H7 (cell line): Measurements from ENCODE around the gene CNPY2. TPM values are rescaled to one million over a fixed set of nuclear protein-coding genes. Genes with fewer than 3 reads are reported as not detected.
"Not testable (repeated sequence)": the region's sequence is repeated elsewhere in the genome, so short reads cannot be mapped to it uniquely, and the experiment has no call there.

Experiments used
- DNase-seq: peaks from one replicate; pipeline ENCODE4 v3.0.0; 2012
- H3K27me3 ChIP-seq: 2 replicates; pipeline ENCODE4 v1.6.0; 2011; ENCODE audit warnings: mild to moderate bottlenecking, low read length; ENCODE audit not compliant: control insufficient read depth, insufficient read depth
- H3K36me3 ChIP-seq: replicated peaks from 2 replicates; pipeline ENCODE4 v1.5.1; 2011; ENCODE audit warnings: low read length; ENCODE audit not compliant: control insufficient read depth, insufficient read depth
- H3K4me3 ChIP-seq: 2 replicates; pipeline ENCODE4 v1.5.1; 2011; ENCODE audit warnings: low read depth, mild to moderate bottlenecking, control low read depth, low read length, moderate library complexity; ENCODE audit not compliant: insufficient read depth
- total RNA-seq: library from RNA; depleted of rRNA; stranded (reverse); fragments of >200 nt; shearing (Covaris generic); gene quantifications from 2 replicates; pipeline ENCODE4 v1.2.3, GENCODE V29; 2014

The CNPY2 gene
- total RNA-seq, 1 experiment from 2014 or later, result 129 TPM

DNA sequence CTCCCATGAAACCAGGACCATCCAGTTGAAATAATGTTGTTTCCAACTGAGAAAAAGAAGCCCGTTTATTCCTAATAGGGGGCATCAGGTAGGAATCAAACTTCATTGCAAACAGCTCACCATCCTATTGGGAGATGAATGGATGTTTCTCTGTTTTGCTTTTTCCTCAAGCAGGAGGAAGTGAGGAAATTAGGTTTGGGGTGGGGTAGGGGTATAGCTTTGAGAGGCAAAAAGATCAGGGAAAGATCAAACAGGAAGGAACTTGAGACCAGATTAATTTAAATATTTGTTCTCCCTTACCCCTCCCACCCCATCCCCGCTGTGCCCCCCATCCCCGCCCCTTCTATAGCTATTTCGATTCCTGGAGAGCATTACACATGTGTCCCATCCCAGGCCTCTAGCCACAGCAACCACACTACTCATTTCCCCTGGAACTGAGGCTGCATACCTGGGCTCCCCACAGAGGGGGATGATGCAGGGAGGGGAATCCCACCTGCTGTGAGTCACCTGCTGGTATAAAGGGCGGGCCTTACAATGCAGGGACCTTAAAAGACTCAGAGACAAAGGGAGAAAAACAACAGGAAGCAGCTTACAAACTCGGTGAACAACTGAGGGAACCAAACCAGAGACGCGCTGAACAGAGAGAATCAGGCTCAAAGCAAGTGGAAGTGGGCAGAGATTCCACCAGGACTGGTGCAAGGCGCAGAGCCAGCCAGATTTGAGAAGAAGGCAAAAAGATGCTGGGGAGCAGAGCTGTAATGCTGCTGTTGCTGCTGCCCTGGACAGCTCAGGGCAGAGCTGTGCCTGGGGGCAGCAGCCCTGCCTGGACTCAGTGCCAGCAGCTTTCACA is 22.7 kb upstream of the CNPY2 start, which contains the start of gene IL23A:
IL23A (plus strand) TSS at position 577 of the 850 bp plus-strand sequence; CDS start at position 738, 161 bp downstream.
- peak; percentile 74 for DNase-seq
- Histone ChIP-seq H3K27me3 (no peaks in the 10 kb centered on the region), H3K36me3 (peaks cover 9% of the 10 kb centered on the region), H3K4me3 (no peak within 1 kb of the TSS)

DNA sequence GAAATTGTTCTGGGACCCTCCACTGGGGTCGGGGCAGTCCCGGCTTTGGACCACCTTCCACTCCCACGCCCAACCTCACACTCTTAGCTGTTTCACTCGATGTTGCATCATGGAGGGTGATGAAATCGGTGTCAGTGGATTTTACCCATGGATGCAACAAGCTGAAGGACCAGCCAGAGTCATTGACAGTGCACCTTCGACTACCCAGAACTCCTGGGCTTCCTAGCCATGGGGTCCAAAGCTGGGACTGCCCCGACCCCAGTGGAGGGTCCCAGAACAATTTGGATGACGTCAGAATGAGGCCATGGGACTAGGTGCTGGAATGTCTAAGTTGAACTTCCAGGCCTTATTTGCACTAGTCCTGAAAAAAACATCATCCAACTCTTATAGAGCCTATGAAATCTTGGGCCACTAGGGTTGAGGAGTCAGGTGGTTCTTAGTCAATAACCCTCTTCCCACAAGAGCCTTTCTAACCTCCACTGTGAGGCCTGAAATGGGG is 22.0 kb upstream of the CNPY2 start:
- Histone ChIP-seq H3K36me3 (peaks cover 2% of the 10 kb centered on the region; the same call in 1 of the 2 replicates), H3K27me3 (no peaks in the 10 kb centered on the region), H3K4me3 (no peak overlapping the region)
- no peak for DNase-seq

DNA sequence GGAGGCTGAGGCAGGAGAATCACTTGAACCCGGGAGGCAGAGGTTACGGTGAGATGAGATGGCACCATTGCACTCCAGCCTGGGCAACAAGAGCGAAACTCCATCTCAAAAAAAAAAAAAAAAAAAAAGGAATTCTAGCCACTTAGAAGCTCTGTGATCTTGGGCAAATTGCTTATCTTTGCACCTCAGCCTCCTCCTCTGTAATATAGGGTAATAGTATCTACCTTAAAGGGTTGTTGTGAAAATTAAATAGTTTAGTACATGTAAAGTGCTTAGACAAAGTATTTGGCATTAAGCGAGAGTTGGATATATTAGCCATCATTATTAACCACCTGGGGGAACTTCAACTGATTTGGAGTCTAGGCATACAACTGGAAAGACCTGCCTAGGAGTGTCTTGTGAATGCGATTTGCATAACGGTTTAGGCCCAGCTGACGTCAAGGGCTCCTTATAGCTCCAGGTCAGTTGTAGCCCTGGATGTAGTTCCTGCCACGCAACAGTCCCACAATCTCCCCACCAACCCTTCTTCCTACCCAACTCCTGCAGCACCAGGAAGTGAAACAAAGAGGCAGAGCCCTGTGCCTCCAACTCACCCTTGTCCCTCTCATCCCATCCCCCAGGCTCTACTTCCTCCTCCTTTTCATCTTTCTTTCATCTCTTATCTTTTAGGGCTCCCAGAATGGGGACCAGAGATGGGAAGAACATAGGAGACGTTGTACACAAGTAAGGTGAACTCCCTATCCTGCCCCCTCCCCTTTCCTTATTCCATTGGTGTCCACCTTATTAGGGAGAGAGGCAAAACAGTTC is 20.8 kb upstream of the CNPY2 start:
- no peak for DNase-seq
- H3K36me3 ChIP-seq, result no peaks in the 10 kb centered on the region
- H3K4me3 ChIP-seq, result no peak overlapping the region
- no peaks in the 10 kb centered on the region for H3K27me3 ChIP-seq

DNA sequence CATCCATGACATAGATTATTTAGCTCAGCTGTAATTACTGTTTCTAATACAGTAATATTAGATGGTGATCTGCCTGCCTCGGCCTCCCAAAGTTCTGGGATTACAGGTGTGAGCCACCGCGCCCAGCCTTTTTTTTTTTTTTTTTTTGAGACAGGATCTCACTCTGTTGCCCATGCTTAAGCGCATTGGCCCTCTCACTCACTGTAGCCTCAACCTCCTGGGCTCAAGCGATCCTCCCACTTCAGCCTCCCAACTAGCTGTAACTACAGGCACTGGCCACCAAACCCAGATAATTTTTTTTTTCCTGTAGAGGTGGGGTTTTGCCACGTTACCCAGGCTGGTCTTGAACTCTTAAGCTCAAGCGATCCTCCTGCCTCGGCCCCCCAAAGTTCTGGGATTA is 19.7 kb upstream of the CNPY2 start:
- not testable (repeated sequence) for H3K4me3 ChIP-seq, H3K36me3 ChIP-seq, H3K27me3 ChIP-seq, DNase-seq

DNA sequence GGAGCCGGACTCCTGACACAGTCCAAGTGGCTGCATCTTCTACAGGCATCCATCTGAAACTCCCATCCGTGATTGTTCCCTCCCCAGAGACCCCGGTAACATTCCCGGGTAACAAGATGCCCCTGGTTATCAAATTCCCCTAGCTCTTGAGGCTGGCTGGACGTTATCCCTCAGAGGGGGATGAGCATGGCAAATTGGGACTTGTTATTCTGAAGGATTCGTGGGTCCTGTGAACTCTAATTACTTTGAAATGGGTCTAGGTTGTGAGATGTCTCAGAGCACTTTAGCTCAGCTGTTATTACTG is 18.7 kb upstream of the CNPY2 start:
- Histone ChIP-seq H3K36me3 (no peaks in the 10 kb centered on the region), H3K4me3 (peak overlapping the region; percentile 60), H3K27me3 (no peaks in the 10 kb centered on the region)
- no peak for DNase-seq

DNA sequence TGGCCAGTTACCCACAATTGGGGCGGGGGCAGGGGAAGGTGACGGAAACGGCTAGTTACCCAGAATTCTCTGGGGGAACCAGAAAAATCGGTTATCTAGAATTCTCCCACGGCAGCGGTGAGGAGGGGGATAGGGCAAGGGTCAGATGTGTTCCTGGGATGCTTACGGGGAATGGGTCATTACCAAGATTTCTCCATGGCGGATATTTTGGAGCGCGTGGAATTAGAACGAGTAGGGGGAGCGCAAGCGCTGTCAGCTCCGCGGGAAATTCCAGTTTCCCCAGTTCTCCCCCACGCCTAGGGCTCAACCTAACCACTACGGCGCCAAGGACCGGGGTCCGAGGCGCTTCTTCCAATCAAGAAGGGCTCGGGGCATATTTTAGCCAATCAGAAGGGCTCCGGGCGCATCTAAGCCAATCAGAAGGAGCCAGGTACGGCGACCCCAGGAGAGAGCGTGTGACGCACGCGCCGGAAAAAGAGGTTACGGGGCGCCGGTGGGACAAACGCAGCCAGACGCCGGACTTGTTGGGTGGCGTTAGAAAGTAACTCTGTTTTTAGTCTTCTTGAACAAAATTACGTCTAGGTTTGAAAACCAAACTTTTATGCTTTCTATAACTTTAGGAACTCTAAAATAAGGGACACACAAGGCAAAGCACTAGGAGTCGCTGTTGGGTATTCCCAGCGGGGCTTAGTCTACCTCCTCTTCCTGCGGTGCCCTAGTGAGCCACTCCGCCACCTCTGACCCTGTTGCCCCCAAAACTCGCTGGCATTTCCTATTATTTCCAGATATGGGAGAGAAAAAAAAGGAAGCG is 18.1 kb upstream of the CNPY2 start, which contains the start of gene PAN2:
PAN2 (minus strand) TSS at position 322 of the 811 bp plus-strand sequence. CDS start 906 bp downstream, outside the sequence.
- no peaks in the 10 kb centered on the region for H3K27me3 ChIP-seq

DNA sequence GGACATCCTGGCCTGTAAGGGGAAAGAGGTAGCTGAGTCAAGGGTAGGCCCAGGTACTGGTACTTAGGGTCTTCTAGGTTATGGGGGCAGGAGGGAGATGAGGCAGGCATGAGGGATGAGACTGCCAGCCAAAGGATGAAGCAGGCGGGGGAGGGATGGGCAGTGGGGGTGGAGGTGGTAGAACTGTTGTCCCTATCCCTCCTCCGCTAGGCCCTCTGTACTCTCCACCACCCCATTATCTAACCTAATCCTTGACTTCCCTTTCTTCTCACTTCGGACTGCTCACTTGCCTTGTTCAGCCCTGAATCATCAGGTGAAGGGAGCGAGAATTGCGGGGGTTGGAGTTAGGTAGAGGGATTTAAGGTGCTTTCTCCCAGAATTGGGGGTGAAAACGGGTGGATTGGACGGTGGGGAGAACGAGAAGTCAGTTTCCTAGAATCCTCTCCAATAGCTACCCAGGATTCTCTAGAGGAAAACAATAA is 17.4 kb upstream of the CNPY2 start:
- no peaks in the 10 kb centered on the region for H3K27me3 ChIP-seq
- no peaks in the 10 kb centered on the region for H3K36me3 ChIP-seq
- peak; percentile 61 for DNase-seq
- peak overlapping the region; percentile 62 for H3K4me3 ChIP-seq

More for the DNA sequence above, 18.1 kb upstream of the CNPY2 start, which contains the start of gene PAN2:
- H3K4me3 ChIP-seq, result peak within 1 kb of the TSS; percentile 62
- H3K36me3 ChIP-seq, result no peaks in the 10 kb centered on the region
- DNase-seq, result peak; percentile 96

DNA sequence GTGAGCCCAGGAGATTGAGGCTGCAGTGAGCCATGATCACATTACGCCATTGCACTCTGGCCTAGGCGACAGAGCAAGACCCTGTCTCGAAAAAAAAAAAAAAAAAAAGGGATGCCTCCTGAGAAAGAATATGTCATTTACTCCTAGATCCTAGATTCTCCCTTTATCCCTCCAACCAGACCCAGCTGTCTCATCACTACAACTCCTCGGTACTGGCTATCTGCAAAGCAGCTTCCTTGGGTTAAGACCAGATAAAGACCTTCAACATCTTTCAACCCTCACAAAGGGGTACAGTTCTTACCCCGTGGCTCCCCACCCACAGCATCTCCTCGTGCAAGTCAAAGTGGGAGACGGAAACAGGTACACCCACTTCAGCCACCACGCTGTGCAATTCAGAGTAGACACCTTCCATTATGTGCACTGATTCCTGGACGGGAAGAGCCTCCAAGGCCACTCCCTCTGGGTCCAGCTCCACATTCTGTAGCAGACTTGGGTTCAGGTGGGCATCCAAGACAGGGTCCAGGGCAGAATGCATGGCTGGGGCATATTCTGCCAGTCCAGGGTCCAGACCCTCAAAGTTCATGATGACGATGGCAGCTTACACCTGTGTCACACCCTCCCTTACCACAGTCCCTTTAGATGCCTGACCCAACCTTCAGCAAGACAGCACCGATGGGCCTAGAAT is 16.9 kb upstream of the CNPY2 start:
- DNase-seq, result no peak
- H3K4me3 ChIP-seq, result peak overlapping the region; percentile 62
- H3K36me3 ChIP-seq, result peaks cover 3% of the 10 kb centered on the region
- no peaks in the 10 kb centered on the region for H3K27me3 ChIP-seq

DNA sequence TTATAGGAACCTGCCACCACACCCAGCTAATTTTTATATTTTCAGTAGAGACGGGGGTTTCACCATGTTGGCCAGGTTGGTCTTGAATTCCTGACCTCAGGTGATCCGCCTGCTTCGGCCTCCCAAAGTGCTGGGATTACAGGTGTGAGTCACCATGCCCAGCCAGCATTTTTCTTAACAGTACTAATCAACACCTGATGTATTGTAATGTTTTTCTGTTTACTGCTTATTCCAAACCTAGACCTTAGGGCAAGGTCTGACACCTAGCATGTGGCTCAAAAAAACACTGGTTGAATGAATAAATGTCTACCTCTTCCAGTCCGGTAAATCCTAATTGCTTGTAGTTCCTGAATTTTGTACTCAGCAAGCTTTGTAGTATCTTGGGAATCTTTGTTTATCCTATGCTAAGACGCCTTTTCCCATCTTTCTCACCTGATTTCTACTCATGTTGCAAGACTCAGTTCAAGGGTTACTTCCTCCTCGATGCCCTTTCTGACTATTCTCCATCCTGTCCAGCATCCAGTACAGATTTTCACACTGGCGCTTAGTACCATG is 15.2 kb upstream of the CNPY2 start:
- no peaks in the 10 kb centered on the region for H3K27me3 ChIP-seq
- H3K36me3 ChIP-seq, result peaks cover 5% of the 10 kb centered on the region
- no peak for DNase-seq
- no peak overlapping the region for H3K4me3 ChIP-seq

DNA sequence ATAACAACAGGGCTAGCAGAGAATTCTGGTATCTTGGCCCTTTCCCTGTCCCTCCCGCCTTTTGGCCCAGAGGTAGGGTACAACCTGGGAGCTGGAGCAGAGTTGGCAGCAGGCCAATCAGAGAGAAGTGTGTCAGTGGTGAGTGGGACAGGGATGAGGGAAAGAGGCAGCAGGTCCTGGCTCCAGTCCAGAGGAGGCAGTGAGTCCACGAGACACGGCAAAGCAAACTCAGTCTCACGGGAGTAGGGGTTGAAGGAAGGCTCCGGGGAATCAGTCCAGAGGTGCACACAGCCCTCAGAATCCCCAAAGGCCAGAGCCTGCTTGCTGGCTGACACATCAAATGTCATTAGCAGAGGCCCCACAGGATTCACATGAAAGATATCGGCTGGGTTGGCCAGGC is 10.7 kb upstream of the CNPY2 start:
- H3K4me3 ChIP-seq, result no peak overlapping the region
- H3K27me3 ChIP-seq, result no peaks in the 10 kb centered on the region
- DNase-seq, result no peak
- H3K36me3 ChIP-seq, result peaks cover 23% of the 10 kb centered on the region

DNA sequence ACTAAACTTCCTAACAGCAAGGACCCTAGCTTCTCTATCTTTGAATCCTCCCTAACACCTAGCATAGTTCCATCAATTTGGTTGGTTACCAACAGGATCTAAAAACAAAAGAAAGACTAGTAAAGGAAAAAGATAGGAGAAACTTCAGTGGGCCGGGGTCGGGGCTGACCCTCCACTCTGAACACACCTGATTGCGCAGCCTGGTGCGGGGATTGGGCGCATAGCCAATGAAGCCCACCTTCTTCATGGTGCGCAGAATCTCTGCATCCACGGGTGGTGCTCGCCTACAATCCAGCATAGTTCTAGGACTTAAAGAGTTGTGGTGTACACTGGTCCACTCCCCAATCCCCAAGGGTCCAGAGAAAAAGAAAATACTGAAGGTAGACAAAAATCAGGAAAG is 10.3 kb upstream of the CNPY2 start:
- no peak overlapping the region for H3K4me3 ChIP-seq
- DNase-seq, result no peak
- H3K36me3 ChIP-seq, result peaks cover 23% of the 10 kb centered on the region
- no peaks in the 10 kb centered on the region for H3K27me3 ChIP-seq

DNA sequence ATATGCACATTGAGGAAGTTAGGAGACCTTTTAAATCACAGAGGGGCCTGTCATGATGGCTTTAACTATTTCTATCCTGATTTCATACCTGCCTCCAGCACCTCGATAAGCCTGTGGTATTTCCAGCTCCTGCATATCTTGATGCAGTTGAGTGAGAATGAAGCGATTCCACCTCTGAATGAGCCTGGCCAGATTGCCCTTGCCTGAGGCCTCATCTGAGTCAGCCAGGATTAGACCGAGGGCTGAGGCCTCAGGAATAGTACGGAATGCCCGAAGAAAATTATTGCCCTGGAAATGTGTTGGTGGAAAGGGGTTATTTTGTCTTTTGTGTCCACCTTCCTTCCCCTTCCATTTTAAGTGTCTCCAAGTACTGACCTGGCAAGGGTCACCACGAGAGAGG is 8.4 kb upstream of the CNPY2 start:
- H3K4me3 ChIP-seq, result no peak overlapping the region
- H3K27me3 ChIP-seq, result no peaks in the 10 kb centered on the region
- no peak for DNase-seq
- H3K36me3 ChIP-seq, result peaks cover 29% of the 10 kb centered on the region

DNA sequence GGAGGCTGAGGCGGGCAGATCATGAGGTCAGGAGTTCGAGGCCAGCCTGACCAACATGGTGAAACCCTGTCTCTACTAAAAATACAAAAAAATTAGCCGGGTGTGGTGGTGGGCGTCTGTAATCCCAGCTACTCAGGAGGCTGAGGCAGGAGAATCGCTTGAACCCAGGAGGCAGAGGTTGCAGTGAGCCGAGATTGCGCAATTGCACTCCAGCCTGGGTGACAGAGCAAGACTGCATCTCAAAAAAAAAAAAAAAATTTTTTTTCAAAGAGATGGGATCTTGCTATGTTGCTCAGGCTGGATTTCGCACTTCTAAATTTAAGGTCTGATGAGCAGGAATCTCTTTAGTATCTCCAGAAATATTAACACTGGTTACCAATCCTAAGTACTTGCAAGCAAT is 5.8 kb upstream of the CNPY2 start:
- not testable (repeated sequence) for DNase-seq, H3K4me3 ChIP-seq, H3K27me3 ChIP-seq
- peaks cover 28% of the 10 kb centered on the region for H3K36me3 ChIP-seq
